Stomach (tissue), 4 donors: Measurements from ENCODE around the gene OXT.

ENCODE experiments used
- EP300 ChIP-seq: sonication (generic); formaldehyde crosslinking; IDR thresholded peaks from one replicate; pipeline ENCODE4 v1.6.1; 2017; ENCODE audit warnings: antibody characterized with exemption
- POLR2A ChIP-seq, 4 donors: fragments of 450-650 bp; IDR thresholded peaks; one replicate each; pipeline ENCODE4 v1.6.1; 2016; ENCODE audit warnings: antibody characterized with exemption in 4 of 4, control low read depth in 2 of 4, mild to moderate bottlenecking in 1 of 4, moderate library complexity in 1 of 4
- POLR2AphosphoS5 ChIP-seq, 3 donors: sonication (generic); formaldehyde crosslinking; IDR thresholded peaks; one replicate each; pipeline ENCODE4 v1.6.1; 2016; ENCODE audit warnings: antibody characterized with exemption in 3 of 3
- TF ChIP-seq, protein P1 (sequence below), 7 experiments: fragments of 450-650 bp in 4 of 7; fragments of 200-600 bp in 3 of 7; sonication (generic) in 3 of 7; IDR thresholded peaks; one replicate each; pipeline ENCODE4 v1.5.1; 2016 to 2019; ENCODE audit warnings: antibody characterized with exemption in 7 of 7, control low read depth in 2 of 7, mild to moderate bottlenecking in 1 of 7

GRCh38 chr20:3101251-3101650 is 29.8 kb downstream of the OXT start:
- TF ChIP-seq, protein P1, sequence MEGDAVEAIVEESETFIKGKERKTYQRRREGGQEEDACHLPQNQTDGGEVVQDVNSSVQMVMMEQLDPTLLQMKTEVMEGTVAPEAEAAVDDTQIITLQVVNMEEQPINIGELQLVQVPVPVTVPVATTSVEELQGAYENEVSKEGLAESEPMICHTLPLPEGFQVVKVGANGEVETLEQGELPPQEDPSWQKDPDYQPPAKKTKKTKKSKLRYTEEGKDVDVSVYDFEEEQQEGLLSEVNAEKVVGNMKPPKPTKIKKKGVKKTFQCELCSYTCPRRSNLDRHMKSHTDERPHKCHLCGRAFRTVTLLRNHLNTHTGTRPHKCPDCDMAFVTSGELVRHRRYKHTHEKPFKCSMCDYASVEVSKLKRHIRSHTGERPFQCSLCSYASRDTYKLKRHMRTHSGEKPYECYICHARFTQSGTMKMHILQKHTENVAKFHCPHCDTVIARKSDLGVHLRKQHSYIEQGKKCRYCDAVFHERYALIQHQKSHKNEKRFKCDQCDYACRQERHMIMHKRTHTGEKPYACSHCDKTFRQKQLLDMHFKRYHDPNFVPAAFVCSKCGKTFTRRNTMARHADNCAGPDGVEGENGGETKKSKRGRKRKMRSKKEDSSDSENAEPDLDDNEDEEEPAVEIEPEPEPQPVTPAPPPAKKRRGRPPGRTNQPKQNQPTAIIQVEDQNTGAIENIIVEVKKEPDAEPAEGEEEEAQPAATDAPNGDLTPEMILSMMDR (IDR thresholded peaks at IDR 0.05), result no peak
- TF ChIP-seq POLR2A (IDR thresholded peaks at IDR 0.05) (no peak), EP300 (no peak), POLR2AphosphoS5 (IDR thresholded peaks at IDR 0.05) (no peak)
